Progenitor cell of endocrine pancreas (in vitro differentiated cells): ENCODE data around the gene GADL1. TPM values are rescaled to one million over a fixed set of nuclear protein-coding genes. Genes with fewer than 3 reads are reported as not detected.

Source experiments
- DNase-seq: peaks from one replicate; pipeline ENCODE4 v3.0.0; 2021; ENCODE audit warnings: low spot score; ENCODE audit not compliant: unreplicated experiment
- H3K27ac Mint-ChIP-seq: 2 replicates; pipeline ENCODE4 v1.8.0; 2021; ENCODE audit warnings: mild to moderate bottlenecking, moderate library complexity, mixed read lengths
- H3K27me3 Mint-ChIP-seq: 2 replicates; pipeline ENCODE4 v1.8.0; 2021; ENCODE audit warnings: mixed read lengths
- H3K36me3 Mint-ChIP-seq: 2 replicates; pipeline ENCODE4 v1.8.0; 2022; ENCODE audit warnings: mixed read lengths; ENCODE audit not compliant: insufficient read depth
- H3K4me1 Mint-ChIP-seq: 2 replicates; pipeline ENCODE4 v1.8.0; 2021; ENCODE audit warnings: low read depth, mixed read lengths
- H3K4me3 Mint-ChIP-seq: 2 replicates; pipeline ENCODE4 v1.8.0; 2021; ENCODE audit warnings: low read depth, mild to moderate bottlenecking, moderate library complexity, mixed read lengths
- H3K9me3 Mint-ChIP-seq: 2 replicates; pipeline ENCODE4 v1.8.0; 2021; ENCODE audit warnings: low read depth, mixed read lengths
- total RNA-seq: library from RNA; stranded (reverse); gene quantifications from 2 replicates; pipeline ENCODE4 v1.2.1, GENCODE V29; 2021
- TF ChIP-seq, protein P1 (sequence below): fragments of 200-600 bp; sonication (generic); IDR thresholded peaks from one replicate; pipeline ENCODE4 v1.5.0; 2021; ENCODE audit warnings: antibody characterized with exemption, mild to moderate bottlenecking; ENCODE audit not compliant: unreplicated experiment

GADL1 gene
- total RNA-seq, 1 donor from 2014 or later: 1.9 TPM

DNA sequence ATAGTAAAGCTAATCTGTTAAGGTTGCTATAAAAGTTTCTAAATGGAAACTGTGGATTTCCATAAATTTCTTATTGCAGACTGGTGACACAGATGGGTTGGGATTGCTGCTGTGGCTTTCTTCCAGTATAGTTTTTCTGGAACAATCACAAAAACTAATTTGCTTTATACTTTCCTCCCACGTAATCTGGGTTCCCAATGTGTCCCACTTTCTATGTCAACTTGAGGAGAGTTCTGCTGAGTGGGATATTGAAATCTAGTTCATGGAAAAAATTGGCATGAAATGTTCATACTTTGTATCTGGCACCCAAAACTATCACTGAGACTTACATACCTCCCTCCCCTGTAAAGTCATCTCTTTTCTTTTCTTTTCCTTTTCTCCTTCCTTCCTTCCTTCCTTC lies 161.3 kb downstream of the GADL1 start:
- TF ChIP-seq, protein P1, sequence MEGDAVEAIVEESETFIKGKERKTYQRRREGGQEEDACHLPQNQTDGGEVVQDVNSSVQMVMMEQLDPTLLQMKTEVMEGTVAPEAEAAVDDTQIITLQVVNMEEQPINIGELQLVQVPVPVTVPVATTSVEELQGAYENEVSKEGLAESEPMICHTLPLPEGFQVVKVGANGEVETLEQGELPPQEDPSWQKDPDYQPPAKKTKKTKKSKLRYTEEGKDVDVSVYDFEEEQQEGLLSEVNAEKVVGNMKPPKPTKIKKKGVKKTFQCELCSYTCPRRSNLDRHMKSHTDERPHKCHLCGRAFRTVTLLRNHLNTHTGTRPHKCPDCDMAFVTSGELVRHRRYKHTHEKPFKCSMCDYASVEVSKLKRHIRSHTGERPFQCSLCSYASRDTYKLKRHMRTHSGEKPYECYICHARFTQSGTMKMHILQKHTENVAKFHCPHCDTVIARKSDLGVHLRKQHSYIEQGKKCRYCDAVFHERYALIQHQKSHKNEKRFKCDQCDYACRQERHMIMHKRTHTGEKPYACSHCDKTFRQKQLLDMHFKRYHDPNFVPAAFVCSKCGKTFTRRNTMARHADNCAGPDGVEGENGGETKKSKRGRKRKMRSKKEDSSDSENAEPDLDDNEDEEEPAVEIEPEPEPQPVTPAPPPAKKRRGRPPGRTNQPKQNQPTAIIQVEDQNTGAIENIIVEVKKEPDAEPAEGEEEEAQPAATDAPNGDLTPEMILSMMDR: no peak
- Mint-ChIP-seq H3K9me3 (peaks cover 4% of the 10 kb centered on the region), H3K4me1 (no peaks in the 10 kb centered on the region), H3K4me3 (no peak overlapping the region), H3K27ac (no peak overlapping the region), H3K36me3 (no peaks in the 10 kb centered on the region), H3K27me3 (peaks cover 5% of the 10 kb centered on the region)
- DNase-seq: no peak

DNA sequence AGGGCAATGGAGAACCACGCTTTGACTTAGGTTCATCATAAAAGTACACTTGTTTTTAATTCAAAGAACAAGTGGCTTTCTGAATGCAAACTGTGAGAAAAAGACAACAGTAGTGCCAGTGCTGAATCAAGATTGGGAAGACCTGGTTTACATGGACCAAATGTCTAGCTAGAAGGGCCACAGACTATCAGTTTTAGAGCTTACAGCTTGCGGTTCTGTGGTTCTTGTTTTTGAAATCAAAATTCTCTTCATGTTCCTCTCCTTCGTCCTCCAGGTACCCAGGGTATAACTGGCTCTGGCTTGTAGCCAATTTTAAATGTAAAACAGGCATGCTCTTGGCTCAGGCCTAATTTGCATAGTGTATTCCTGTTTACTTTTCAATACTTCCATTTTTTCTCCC lies 163.5 kb downstream of the GADL1 start:
- H3K4me1 Mint-ChIP-seq: peaks cover 8% of the 10 kb centered on the region
- TF ChIP-seq, protein P1: no peak
- H3K4me3 Mint-ChIP-seq: no peak overlapping the region
- H3K27ac Mint-ChIP-seq: no peak overlapping the region
- H3K36me3 Mint-ChIP-seq: no peaks in the 10 kb centered on the region
- no peak for DNase-seq
- H3K27me3 Mint-ChIP-seq: peaks cover 5% of the 10 kb centered on the region
- peaks cover 4% of the 10 kb centered on the region for H3K9me3 Mint-ChIP-seq

DNA sequence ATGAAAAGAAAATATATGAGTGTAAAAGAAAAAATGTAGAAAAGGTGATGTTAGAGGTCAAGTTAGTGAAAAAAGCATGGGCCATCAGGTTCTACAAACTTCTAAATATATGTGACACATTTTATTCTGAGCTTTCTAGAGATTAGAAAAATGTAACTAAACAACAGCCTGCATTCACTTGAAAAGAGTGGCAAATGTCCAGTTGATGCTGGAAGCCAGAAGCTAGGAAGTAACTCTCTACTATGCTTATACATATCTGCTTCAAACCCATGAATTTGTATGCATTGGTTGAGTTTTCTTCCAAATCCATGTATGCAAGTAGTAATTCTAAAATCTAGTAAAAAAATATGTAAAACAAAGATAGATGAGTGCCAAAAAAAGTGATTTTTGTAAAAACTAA lies 164.5 kb downstream of the GADL1 start:
- Mint-ChIP-seq H3K4me1 (peaks cover 8% of the 10 kb centered on the region), H3K27me3 (peaks cover 5% of the 10 kb centered on the region), H3K4me3 (no peak overlapping the region), H3K27ac (no peak overlapping the region), H3K36me3 (no peaks in the 10 kb centered on the region), H3K9me3 (peaks cover 7% of the 10 kb centered on the region)
- TF ChIP-seq, protein P1: no peak
- no peak for DNase-seq

DNA sequence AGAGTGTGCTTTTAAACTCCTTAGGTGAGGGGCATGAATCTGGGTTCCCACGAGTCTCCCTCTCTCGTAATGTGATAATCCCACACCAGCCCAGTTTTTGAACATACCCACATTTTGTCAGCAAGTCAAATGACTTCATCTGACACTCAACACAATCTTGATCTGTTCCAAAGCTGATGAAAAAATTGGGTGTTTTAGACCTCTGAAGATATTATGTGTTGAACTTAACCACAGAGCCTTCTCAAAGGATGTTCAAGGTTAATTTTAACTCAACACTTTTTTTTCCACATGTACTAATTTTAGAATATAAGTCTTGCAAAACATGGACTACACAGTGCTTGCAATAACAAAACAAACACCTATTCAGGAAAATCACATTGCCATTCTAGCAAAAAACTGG lies 164.9 kb downstream of the GADL1 start:
- H3K4me3 Mint-ChIP-seq: no peak overlapping the region
- no peaks in the 10 kb centered on the region for H3K36me3 Mint-ChIP-seq
- no peak overlapping the region for H3K27ac Mint-ChIP-seq
- peaks cover 5% of the 10 kb centered on the region for H3K27me3 Mint-ChIP-seq
- peaks cover 10% of the 10 kb centered on the region for H3K9me3 Mint-ChIP-seq
- peaks cover 8% of the 10 kb centered on the region for H3K4me1 Mint-ChIP-seq
- TF ChIP-seq, protein P1: no peak
- DNase-seq: no peak

DNA sequence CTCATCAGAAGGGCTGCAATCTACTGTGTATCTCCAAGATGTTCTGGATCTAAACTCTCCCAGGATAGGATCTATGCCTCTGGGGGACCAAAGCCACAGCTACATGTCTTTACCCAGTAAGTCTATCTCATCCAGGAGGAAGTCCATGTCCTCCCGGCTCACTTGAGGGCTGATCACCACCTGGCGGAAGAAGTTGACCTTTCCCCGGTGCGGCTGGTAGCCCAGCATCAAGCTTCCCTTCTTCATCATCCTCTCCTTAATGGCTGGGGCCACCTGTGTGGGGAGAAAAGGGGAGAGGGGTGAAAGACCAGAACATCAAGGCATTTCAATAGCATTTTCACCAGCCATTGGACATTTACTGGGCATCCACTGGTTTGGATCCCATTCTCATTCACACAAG lies 166.3 kb downstream of the GADL1 start:
- no peak overlapping the region for H3K4me3 Mint-ChIP-seq
- peaks cover 5% of the 10 kb centered on the region for H3K27me3 Mint-ChIP-seq
- DNase-seq: no peak
- no peak overlapping the region for H3K27ac Mint-ChIP-seq
- TF ChIP-seq, protein P1: no peak
- H3K9me3 Mint-ChIP-seq: peaks cover 10% of the 10 kb centered on the region
- peaks cover 8% of the 10 kb centered on the region for H3K4me1 Mint-ChIP-seq
- no peaks in the 10 kb centered on the region for H3K36me3 Mint-ChIP-seq
